Activated T-cell treated with anti-CD3 and anti-CD28 coated beads for 48 hours (primary cell): ENCODE results near the gene TTC34.
"Not testable (repeated sequence)": the region's sequence is repeated elsewhere in the genome, so short reads cannot be mapped to it uniquely, and the experiment has no call there.

Experiments used
- DNase-seq: peaks from one replicate; pipeline ENCODE4 v3.0.0-alpha.2; 2020; ENCODE audit warnings: low read depth

Gene TTC34

GRCh38 chr1:2628191-2628932 is 173.1 kb downstream of the TTC34 start:
- DNase-seq: no peak

GRCh38 chr1:2627746-2628145 is 173.7 kb downstream of the TTC34 start:
- no peak for DNase-seq

GRCh38 chr1:2625748-2626147 is 175.7 kb downstream of the TTC34 start:
- not testable (repeated sequence) for DNase-seq

- DNase-seq: no peak
Measured at GRCh38 chr1:2625311-2625710, 176.2 kb downstream of the TTC34 start.

DNA sequence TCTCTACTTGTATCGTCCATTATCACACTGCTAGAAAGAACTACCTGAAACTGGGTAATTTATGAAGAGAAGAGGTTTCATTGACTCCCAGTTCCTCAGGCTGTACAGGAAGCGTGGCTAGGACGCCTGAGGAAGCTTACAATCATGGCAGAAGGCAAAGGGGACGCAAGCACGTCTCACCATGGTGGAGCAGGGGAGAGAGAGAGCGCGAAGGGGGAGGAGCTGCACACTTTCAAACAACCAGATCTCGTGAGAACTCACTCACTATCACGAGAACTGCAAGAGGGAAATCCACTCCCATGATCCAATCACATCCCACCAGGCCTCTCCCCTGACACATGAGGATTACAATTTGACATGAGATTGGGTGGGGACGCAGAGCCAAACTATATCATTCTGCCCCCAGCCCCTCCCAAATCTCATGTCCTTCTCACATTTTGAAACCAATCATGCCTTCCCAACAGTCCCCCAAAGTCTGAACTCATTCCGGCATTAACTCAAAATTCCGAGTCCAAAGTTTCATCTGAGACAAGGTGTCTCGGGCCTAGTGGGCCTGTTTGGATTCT is 176.7 kb downstream of the TTC34 start:
- DNase-seq: no peak

DNA sequence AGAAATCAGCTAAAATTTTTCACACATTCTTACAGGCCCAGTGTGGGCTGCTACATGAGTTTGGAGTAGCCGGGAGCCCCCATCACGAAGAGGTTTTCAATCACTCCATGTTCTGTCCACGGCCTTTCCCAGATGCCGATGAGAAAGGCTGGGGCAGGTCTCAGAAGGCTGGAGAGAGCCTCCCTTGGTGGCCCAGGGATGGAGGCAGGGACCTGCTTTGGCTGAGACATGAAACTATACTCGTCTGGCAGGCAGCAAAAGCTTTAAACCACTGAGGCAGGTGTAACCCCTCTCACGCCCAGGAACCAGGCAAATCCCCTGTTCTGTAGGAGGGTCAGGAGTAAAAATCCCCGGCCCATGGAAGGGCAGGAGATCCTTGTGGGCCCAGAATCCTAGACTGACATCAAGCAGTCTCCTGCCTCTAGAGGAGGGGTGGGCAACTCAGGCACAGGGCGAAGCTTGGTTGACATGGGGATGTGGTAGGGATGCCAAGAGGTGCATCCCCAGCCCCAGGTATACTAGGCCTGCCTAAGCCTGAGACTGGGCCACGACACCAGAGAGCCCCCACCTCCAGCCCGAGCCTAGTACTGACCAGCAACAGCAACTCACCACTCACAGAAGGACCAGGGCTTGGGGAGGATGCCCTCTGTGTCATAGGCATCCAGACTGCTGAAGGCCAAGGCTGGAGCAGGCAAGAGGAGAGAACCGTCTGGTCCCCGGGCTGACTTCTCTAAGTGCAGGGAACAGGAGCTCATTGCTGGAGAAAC is 177.7 kb downstream of the TTC34 start:
- DNase-seq: no peak

DNA sequence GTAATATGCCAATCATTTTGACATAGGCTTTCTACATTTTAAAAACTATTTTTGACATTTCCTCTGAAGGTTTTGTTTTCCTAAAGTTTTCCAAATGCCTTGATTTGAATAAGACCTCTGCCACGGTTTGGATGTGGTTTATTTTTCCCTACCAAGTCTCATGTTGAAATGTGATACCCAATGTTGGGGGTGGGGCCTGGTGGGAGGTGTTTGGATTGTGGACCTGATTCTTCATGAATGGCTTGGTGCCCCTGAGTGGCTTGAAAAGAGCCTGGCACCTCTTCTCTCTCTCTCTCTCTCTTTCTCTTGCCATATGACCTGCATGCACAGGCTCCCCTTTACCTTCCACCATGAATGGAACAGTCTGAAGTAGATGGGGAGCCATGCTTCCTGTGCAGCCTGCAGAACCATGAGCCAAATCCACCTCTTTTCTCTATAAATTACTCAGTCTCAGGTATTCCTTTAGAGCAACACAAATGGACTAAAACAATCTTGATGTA is 183.5 kb downstream of the TTC34 start:
- DNase-seq: no peak

- DNase-seq: no peak
Measured at GRCh38 chr1:2614145-2614544, 187.3 kb downstream of the TTC34 start.

DNA sequence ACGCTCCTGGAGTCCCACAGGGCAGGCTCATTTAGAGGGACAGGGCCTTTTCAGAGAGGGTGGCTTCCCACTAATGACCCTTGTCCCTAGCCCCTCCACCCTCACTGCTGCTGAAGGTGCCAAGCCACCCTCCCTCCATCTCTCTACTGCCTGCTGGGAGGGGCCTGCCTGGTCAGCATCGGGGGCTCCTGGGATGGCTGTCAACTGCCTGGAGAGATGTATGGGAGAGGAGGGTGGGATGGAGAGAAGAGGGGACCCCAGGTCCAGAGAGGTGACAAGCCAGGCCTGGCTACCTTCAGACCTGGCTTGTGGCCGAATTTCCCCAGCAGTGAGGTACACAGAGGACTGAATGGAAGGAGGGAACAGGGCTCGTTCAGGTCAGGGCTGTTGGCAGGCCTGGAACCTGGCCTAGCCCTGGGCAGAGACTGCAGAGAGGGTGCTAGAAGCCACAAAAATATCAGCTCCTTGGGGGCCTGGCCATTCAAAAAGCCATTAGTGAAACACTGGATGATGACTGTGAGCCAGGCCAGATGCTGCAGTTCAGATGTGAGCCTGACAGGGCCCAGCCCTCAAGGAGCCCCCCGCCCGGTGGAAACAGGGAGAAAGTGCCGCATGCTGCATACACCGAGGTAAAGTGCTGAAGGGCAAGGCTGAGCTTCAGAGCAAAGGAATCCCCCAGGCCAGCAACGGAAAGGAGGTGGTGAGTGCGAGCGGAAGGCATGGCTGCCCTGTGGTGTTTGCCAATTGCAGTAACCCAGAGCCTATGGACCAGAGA is 188.7 kb downstream of the TTC34 start:
- no peak for DNase-seq

DNA sequence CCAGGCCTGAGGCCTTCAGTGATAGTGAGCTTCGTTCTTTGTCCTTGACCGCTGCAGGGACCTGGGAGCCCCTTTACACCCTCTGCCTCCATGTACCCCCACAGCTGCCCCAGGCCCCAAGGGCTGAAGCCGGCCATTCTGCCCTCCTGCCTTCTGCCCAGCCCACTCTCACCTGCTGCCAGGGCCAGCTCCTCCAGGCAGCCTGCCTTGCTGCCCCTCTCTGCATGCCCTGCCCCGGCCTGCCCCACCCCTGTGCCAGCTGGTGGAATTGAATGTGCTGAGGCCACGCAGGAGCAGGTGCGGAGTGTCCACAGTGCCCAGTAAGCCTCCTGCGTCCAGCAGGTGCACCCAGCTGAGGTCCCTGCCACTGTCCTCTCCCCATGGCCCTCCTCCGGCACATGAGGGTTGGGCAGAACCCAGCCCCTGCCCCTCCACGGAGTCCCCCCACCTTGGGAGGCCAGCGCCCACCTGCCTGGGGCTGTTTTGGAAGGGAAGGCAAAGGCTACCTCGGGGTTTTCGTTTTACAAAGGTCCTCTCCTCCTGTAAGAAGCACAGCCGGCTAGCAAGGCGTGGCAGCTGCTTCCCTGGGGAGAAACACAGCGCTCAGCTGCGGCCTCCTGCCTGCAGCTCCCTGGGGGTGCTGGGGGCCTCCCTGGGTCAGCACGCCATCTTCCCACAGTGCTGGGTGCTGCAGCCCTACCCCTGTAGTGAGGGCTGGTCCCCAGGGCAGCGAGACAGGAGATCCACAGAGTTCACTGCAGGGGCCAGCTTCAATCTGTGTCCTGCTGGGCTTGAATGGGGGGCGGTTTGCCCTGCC is 189.7 kb downstream of the TTC34 start:
- no peak for DNase-seq

- peak; percentile 27 for DNase-seq
Measured at GRCh38 chr1:2611031-2611501, 190.4 kb downstream of the TTC34 start.

DNA sequence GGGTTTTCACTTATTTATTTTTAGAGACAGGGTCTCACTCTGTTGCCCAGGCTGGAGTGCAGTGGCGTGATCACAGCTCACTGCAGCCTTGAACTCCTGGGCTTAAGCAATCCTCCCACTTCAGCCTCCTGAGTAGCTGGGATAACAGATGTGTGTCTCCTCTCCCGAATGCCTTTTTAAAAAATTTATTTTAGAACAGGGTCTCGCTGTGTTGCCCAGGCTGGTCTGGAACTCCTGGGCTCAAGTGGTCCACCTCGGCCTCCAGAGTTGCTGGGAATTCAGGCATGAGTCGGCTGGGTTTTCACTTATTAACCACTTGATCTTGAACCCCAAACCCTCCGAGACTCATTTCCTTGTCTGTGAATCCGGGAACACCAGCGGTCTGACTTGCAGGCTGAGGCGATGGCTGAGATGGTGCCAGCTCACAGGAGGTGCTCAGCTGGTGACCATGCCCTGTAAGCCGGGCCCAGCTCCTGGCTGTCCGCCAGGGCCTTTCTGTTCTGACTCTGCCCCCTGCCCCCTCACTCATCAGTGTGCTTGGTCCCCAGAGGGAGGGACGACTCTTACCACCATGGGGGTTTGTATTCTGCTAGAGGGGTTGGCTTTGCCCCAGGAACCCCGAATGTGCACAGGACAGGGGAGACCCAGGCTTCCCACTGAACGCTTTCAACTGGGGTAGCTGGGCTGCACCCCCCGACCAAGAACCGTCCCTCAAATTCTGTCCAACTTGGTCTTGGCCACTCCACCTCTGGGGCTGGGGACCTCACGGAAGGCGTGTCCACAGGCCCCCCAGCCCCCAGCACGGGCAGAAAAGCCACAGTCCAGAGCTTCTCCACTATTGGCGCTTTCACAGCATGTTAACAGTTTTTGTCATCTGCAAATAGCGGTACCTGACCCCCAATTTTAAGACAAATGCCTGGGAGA is 191.2 kb downstream of the TTC34 start:
- DNase-seq: no peak

DNA sequence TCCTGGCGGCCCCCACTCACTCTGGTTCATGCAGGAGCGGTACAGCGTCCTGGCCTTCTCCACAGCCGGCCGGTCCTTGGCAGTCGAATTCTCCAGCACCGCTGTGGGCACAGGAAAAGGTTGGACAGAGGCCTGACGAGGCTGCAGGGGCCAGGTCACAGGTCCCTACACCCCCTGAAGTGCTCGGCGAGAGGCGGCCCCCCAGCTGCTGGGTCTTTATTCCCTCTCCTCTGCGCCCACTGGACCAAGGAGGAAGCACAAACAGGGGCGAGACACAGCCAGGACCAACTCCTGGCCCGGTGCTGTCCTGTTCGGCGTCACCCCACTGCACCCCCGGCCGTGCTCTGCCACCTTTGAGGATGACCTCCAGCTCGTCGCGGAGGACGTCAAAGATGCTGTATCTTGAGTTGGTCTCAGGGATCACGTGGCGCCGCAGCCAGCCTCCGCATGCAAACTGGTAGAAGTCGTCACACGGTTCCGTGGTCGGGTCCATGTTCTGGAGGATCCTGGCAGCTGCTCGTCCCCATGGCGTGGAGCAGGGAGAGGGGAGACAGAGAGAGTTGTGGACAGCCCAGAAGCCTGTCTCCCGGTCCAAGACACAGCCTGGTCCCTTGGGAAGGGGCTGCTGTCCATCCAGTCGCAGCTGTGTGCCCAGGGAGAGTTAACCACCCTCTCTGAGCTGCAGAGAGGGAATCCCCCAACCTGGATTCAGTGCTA is 192.0 kb downstream of the TTC34 start:
- no peak for DNase-seq

- DNase-seq: no peak
Measured at GRCh38 chr1:2607641-2608091, 193.8 kb downstream of the TTC34 start.

- no peak for DNase-seq
Measured at GRCh38 chr1:2606881-2607621, 194.4 kb downstream of the TTC34 start.

GRCh38 chr1:2606396-2606880 is 195.1 kb downstream of the TTC34 start:
- DNase-seq: no peak

GRCh38 chr1:2605509-2606395 is 195.7 kb downstream of the TTC34 start:
- no peak for DNase-seq
